Lung microvascular endothelial cell (primary cell): ENCODE measurements around the gene VPS26A. TPM values are rescaled to one million over a fixed set of nuclear protein-coding genes. Genes with fewer than 3 reads are reported as not detected.
"Not testable (repeated sequence)": the region's sequence is repeated elsewhere in the genome, so short reads cannot be mapped to it uniquely, and the experiment has no call there.

Experiments used
- DNase-seq, 2 donors: peaks; one replicate each; pipeline versions ENCODE4 v3.0.0 to v3.0.0-alpha.2; 2010; ENCODE audit warnings: low read depth in 2 of 2
- total RNA-seq: library from RNA; depleted of rRNA; stranded (reverse); fragments of >200 nt; gene quantifications from 2 replicates; pipeline ENCODE4 v1.2.1, GENCODE V29; 2014

VPS26A gene
- total RNA-seq, 1 donor from 2014 or later: 29.0 TPM

GRCh38 chr10:69102440-69102839 is 21.5 kb upstream of the VPS26A start:
- peak; percentile 37 to 52 for DNase-seq

GRCh38 chr10:69103784-69104183 is 20.2 kb upstream of the VPS26A start:
- peak; percentile 57 to 65 for DNase-seq

GRCh38 chr10:69104994-69105790 is 18.8 kb upstream of the VPS26A start:
- DNase-seq: no peak

- DNase-seq: no peak
Observed at GRCh38 chr10:69107176-69107490, 16.8 kb upstream of the VPS26A start.

- DNase-seq: no peak
Observed at GRCh38 chr10:69107699-69108098, 16.3 kb upstream of the VPS26A start.

GRCh38 chr10:69119896-69120295 is 4.1 kb upstream of the VPS26A start:
- peak in 1 of 2 donors; percentile 26 for DNase-seq

- DNase-seq: peak in 1 of 2 donors; percentile 74
Observed at GRCh38 chr10:69123306-69123746, 652 bp upstream of the VPS26A start.

- DNase-seq: peak; percentile 79 to 82
Observed at GRCh38 chr10:69124563-69125268, 738 bp downstream of the VPS26A start.

GRCh38 chr10:69125554-69125953 is 1.6 kb downstream of the VPS26A start:
- no peak for DNase-seq

- no peak for DNase-seq
Observed at GRCh38 chr10:69130251-69130650, 6.3 kb downstream of the VPS26A start.

- DNase-seq: no peak
Observed at GRCh38 chr10:69139961-69140360, 16.0 kb downstream of the VPS26A start.

- no peak for DNase-seq
Observed at GRCh38 chr10:69141304-69141703, 17.3 kb downstream of the VPS26A start.

- DNase-seq: not testable (repeated sequence)
Observed at GRCh38 chr10:69142074-69142473, 18.1 kb downstream of the VPS26A start.

GRCh38 chr10:69142983-69143382 is 19.0 kb downstream of the VPS26A start:
- no peak for DNase-seq

- no peak for DNase-seq
Observed at GRCh38 chr10:69145329-69145728, 21.4 kb downstream of the VPS26A start.

- DNase-seq: no peak
Observed at GRCh38 chr10:69145864-69146263, 21.9 kb downstream of the VPS26A start.

- no peak for DNase-seq
Observed at GRCh38 chr10:69146759-69147158, 22.8 kb downstream of the VPS26A start.

GRCh38 chr10:69151984-69152383 is 28.0 kb downstream of the VPS26A start:
- no peak for DNase-seq

GRCh38 chr10:69153227-69153626 is 29.2 kb downstream of the VPS26A start:
- DNase-seq: no peak

- no peak for DNase-seq
Observed at GRCh38 chr10:69160809-69161241, 36.8 kb downstream of the VPS26A start.

- DNase-seq: no peak
Observed at GRCh38 chr10:69168493-69168892, 44.5 kb downstream of the VPS26A start.

GRCh38 chr10:69172241-69172982 is 48.4 kb downstream of the VPS26A start:
- DNase-seq: no peak
